Stomach smooth muscle (tissue), 2 donors: ENCODE results near the gene SENP7.

ENCODE experiments used
- H3K27ac ChIP-seq: one replicate; pipeline ENCODE4 v1.7.0; 2013; ENCODE audit warnings: mild to moderate bottlenecking, low read length, inconsistent platforms
- H3K27me3 ChIP-seq, 2 donors: one replicate each; pipeline ENCODE4 v1.7.0; 2013; ENCODE audit warnings: low read length in 2 of 2; ENCODE audit not compliant: insufficient read depth in 2 of 2, control insufficient read depth in 1 of 2
- H3K36me3 ChIP-seq, 2 donors: one replicate each; pipeline ENCODE4 v1.7.0; 2013; ENCODE audit warnings: low read length in 2 of 2; ENCODE audit not compliant: control insufficient read depth in 2 of 2, insufficient read depth in 2 of 2
- H3K4me1 ChIP-seq: one replicate; pipeline ENCODE4 v1.7.0; 2013; ENCODE audit warnings: low read length; ENCODE audit not compliant: control insufficient read depth, insufficient read depth
- H3K4me3 ChIP-seq, 2 donors: one replicate each; pipeline ENCODE4 v1.7.0; 2013; ENCODE audit warnings: low read length in 2 of 2
- H3K9ac ChIP-seq, 2 donors: one replicate each; pipeline ENCODE4 v1.7.0; 2013; ENCODE audit warnings: low read length in 2 of 2, mild to moderate bottlenecking in 1 of 2
- H3K9me3 ChIP-seq, 2 donors: one replicate each; pipeline ENCODE4 v1.7.0; 2013; ENCODE audit warnings: low read length in 2 of 2; ENCODE audit not compliant: control insufficient read depth in 2 of 2
- donor health status: healthy.
- donor health status: Pancreatic carcinoma.

Gene SENP7

DNA sequence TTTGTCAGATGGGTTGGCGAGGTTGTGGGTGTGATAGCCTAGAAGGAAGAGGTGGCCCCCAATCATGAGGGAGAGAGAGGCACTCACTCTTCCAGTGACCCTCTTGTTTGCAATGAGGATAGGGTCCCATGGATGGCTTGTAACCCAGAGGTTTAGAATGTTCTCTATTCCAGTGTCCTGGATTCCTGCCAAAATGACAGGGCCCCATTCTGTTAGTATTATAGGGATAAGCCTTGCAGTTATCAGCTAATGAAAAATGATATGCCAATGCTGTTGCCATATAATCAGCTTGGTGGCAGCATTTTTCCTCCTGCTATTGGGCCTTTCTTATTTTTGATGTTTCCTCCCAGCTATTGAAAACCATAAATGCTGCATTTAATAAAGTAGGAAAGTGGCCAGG is 23.3 kb upstream of the SENP7 start:
- Histone ChIP-seq H3K9me3 (no peaks in the 10 kb centered on the region), H3K9ac (no peak overlapping the region), H3K4me1 (no peaks in the 10 kb centered on the region), H3K36me3 (no peaks in the 10 kb centered on the region), H3K27me3 (no peaks in the 10 kb centered on the region), H3K27ac (no peak overlapping the region), H3K4me3 (no peak overlapping the region)

DNA sequence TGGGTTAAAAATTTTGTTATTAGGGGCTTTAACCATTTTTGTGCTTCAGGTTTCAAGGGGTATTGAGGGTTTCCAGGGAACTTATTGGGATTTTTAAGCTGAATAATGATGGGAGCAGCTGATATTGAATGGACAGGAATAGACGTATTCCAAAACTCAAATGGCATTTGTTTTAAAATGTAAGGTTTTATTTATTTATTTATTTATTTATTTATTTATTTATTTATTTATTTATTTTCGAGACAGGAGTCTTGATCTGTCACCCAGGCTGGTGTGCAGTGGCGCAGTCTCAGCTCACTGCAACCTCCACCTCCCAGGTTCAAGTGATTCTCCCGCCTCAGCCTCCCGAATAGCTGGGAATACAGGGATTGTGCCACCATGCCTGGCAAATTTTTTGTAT is 22.2 kb upstream of the SENP7 start:
- Histone ChIP-seq H3K4me3 (no peak overlapping the region), H3K4me1 (no peaks in the 10 kb centered on the region), H3K9ac (no peak overlapping the region), H3K27me3 (no peaks in the 10 kb centered on the region), H3K27ac (no peak overlapping the region), H3K9me3 (no peaks in the 10 kb centered on the region), H3K36me3 (no peaks in the 10 kb centered on the region)

GRCh38 chr3:101533603-101533968 is 20.6 kb upstream of the SENP7 start:
- Histone ChIP-seq H3K9ac (no peak overlapping the region), H3K36me3 (no peaks in the 10 kb centered on the region), H3K4me1 (no peaks in the 10 kb centered on the region), H3K27ac (no peak overlapping the region), H3K9me3 (no peaks in the 10 kb centered on the region), H3K27me3 (no peaks in the 10 kb centered on the region), H3K4me3 (no peak overlapping the region)

DNA sequence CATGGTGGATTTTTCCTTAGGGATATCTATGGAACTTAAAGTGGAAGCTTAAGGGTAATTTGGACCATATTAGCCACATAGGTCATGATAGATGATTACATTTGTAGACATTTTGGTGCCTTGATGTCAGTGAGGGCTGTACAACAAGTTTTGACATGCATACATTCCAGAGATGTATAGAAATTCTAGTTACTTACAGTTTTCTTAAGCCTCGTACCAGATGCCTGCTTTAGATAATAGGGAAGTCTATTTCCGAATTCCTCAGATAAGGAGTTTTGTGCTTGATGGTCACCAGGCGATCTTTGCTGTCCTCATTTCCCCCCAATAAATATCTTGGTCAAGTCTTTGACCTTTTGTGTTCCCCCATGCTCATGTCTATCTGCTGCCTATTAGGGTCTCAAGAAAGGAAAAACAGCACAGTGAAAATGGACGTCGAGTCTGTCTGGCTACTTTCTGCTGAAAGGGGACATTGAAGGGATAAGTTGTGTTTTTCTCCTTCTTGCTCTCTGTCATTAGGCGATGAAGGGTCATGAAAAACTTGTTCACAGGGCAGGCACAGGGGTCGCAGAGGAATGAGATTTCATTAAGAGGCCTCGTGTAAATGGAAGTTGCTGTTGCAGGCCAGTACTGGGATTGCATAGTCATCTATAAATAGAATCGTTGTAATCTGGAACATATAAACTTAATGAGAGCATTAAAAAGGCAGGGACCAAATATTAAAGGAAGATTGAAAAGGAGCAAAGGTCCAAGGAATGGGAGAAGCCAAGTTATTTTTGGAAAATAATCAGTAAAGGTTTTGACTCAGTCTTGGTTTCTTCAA is 20.0 kb upstream of the SENP7 start:
- H3K4me1 ChIP-seq = no peaks in the 10 kb centered on the region
- no peak overlapping the region for H3K27ac ChIP-seq
- no peaks in the 10 kb centered on the region for H3K27me3 ChIP-seq
- no peaks in the 10 kb centered on the region for H3K36me3 ChIP-seq
- H3K4me3 ChIP-seq = no peak overlapping the region
- H3K9me3 ChIP-seq = no peaks in the 10 kb centered on the region
- no peak overlapping the region for H3K9ac ChIP-seq

DNA sequence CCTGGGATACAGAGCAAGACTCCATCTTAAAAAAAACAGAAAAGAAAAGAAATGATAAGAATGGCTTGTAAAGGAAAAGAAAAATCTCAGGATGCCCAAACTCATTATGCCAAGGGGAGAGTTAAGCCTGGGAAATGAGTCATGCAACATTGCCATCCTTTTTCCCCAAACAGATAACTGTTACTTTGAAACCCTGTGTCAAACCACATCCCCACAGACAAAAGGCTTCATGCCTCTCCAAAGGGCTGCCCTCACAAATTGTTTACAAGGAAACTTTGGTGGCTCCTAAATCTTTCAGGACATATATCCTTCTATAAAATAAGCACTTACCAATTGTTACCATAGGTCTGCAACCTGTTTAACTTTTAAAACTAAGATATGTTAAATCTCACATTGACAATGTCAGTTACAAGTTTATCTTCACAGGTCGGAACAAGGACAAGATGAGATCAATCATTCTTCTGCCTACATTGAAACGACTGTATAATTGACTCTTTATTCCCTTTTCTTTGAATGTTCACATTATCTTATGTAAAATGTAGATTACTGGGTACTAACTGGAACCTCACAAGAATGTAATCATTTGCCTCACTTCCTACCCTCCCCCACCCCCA is 18.6 kb upstream of the SENP7 start:
- no peak overlapping the region for H3K9ac ChIP-seq
- no peak overlapping the region for H3K4me3 ChIP-seq
- no peaks in the 10 kb centered on the region for H3K27me3 ChIP-seq
- no peaks in the 10 kb centered on the region for H3K9me3 ChIP-seq
- H3K4me1 ChIP-seq = no peaks in the 10 kb centered on the region
- H3K36me3 ChIP-seq = no peaks in the 10 kb centered on the region
- no peak overlapping the region for H3K27ac ChIP-seq

GRCh38 chr3:101530686-101531047 is 17.7 kb upstream of the SENP7 start:
- no peaks in the 10 kb centered on the region for H3K36me3 ChIP-seq
- H3K9me3 ChIP-seq = no peaks in the 10 kb centered on the region

DNA sequence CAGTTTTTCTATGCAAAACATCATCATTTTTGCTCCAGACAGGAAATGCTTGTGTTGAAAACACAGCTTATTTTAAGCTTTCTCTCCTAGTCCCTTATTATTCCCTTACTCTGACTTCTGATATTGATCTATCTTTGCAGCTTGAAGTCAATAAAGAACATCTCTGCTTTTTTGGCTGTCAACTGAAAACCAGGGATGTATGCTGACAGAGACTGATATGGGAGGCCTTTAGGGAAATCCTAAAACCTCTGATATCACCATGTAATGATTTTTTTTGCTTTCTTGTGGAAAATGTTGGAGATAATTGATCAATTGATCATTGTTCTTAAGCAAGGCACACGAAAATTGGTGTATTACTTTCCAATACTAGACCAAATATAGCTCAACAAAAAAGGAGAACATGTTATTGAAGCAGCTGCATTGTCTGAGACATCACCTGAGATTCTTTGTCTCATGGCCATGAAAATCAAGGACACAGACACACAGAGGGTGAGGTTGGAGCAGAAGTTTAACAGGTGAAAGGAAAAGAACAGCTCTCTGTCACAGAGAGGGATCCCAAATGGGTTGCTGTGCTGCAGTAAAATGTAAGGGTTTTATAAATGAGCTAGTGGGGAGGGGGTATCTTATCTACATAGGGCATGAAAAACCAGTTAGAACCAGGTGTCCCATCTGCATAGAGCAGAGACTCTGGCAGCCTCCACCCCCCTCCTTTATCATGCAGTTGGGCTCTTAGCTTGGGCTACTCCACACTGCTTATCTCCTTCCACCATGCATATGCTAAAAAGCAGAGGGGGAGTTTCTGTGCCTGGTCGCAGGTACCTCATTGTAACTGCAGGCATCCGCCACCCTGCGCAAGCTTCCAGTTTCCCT is 17.0 kb upstream of the SENP7 start:
- Histone ChIP-seq H3K36me3 (no peaks in the 10 kb centered on the region), H3K9ac (no peak overlapping the region), H3K4me3 (no peak overlapping the region), H3K27me3 (no peaks in the 10 kb centered on the region), H3K27ac (no peak overlapping the region), H3K9me3 (no peaks in the 10 kb centered on the region), H3K4me1 (no peaks in the 10 kb centered on the region)

More at GRCh38 chr3:101530686-101531047, 17.7 kb upstream of the SENP7 start:
- H3K4me3 ChIP-seq = no peak overlapping the region
- no peaks in the 10 kb centered on the region for H3K4me1 ChIP-seq
- H3K9ac ChIP-seq = no peak overlapping the region
- no peak overlapping the region for H3K27ac ChIP-seq
- H3K27me3 ChIP-seq = no peaks in the 10 kb centered on the region

- no peak overlapping the region for H3K4me3 ChIP-seq
- no peaks in the 10 kb centered on the region for H3K4me1 ChIP-seq
- H3K9me3 ChIP-seq = no peaks in the 10 kb centered on the region
- H3K27ac ChIP-seq = no peak overlapping the region
- no peaks in the 10 kb centered on the region for H3K27me3 ChIP-seq
- no peaks in the 10 kb centered on the region for H3K36me3 ChIP-seq
- no peak overlapping the region for H3K9ac ChIP-seq
These were observed 14.9 kb upstream of the SENP7 start for GRCh38 chr3:101527906-101528305.

DNA sequence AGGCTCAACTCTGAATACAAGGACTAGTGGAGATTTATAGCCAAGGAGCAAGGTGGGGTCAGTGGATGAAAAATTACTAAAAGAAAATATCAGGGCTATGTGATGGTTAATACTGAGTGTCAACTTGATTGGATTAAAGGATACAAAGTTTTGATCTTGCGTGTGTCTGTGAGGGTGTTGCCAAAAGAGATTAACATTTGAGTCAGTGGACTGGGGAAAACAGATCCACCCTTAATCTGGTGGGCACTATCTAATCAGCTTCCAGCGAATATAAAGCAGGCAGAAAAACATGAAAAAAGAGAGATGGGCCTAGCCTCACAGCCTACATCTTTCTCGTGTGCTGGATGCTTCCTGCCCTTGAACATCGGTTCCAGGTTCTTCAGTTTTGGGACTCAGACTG is 14.4 kb upstream of the SENP7 start:
- Histone ChIP-seq H3K9me3 (no peaks in the 10 kb centered on the region), H3K4me3 (no peak overlapping the region), H3K9ac (no peak overlapping the region), H3K27me3 (no peaks in the 10 kb centered on the region), H3K27ac (no peak overlapping the region), H3K4me1 (no peaks in the 10 kb centered on the region), H3K36me3 (no peaks in the 10 kb centered on the region)

DNA sequence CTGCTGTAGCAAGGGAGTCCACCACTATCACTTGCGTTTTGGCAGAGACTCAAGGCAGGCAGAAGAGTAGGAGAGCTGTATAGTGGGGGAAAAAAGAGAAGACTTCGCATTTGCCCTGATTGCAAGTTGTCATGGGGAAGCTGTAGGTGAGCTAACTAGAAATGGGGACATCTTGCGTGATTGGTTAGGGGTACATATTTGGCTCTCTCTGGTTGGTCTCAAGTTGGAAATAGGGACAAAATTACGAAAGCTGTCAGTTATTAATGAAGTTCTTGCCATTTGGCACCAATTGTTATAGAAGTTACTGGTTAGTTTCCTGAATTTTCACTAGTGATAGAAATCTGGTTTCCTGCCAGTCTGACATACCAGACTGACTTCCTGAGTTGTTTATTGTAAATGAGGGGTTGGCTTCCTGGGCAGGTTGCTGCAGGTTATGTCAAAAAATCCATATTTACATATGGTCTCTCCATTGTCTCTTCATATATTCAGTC is 8.2 kb upstream of the SENP7 start:
- no peaks in the 10 kb centered on the region for H3K36me3 ChIP-seq
- no peaks in the 10 kb centered on the region for H3K4me1 ChIP-seq
- no peak overlapping the region for H3K27ac ChIP-seq
- H3K27me3 ChIP-seq = peaks cover 0 to 2% of the 10 kb centered on the region in 2 donors
- no peaks in the 10 kb centered on the region for H3K9me3 ChIP-seq
- H3K4me3 ChIP-seq = no peak overlapping the region
- no peak overlapping the region for H3K9ac ChIP-seq
